ENCODE data around the gene MRNIP. TPM values are rescaled to one million over a fixed set of nuclear protein-coding genes. Genes with fewer than 3 reads are reported as not detected.

The MRNIP gene
- total RNA-seq, 1 experiment from 2014 or later = 37.8 TPM

DNA sequence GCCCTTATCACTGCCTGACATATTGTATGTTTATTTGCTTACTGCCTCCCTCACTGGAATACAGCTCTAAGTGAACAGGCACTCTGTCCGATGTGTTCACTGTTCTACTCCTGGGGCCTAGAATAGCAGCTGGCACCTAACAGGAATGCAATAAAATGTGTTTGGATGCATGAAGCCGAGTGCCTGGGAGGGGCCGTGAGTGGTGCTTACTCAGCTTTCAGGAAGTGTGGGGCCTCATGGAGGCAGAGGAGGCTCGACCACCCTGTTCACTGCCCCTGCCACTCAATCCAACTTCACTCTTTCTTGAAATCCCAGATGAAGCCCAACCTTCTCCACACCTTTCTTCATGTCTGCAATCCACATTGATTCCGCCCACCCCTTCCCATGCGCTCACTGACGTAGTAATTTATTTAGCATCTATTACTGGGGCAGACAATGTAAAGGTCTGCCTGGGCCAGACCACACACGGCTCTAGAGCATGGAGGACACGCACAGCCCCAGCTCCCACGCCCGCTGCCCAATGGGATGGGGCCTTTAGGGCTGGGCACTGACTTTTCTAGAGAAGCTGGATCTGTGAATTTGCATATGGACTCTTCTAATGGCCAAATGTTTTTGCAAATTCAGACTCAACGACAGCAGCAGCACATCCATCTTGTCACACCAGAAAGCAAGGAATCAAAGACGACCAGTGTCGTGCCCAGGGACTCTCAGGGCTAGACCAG lies 27.7 kb upstream of the MRNIP start:
- Histone ChIP-seq H3K9me3 (peaks cover 29% of the 10 kb centered on the region; the same call in 1 of the 2 replicates), H3K27me3 (replicated peaks; ENCODE audit: control insufficient read depth, insufficient read depth, low read length) (no peaks in the 10 kb centered on the region), H3K4me1 (no peaks in the 10 kb centered on the region), H3K4me3 (ENCODE audit: low read depth, low read length) (no peak overlapping the region), H3K36me3 (ENCODE audit: control insufficient read depth, insufficient read depth, low read length) (peaks cover 13% of the 10 kb centered on the region)
- Mint-ChIP-seq H3K27me3 (ENCODE audit: insufficient read depth, unreplicated experiment) (no peaks in the 10 kb centered on the region), H3K9me3 (ENCODE audit: unreplicated experiment) (peaks cover 30% of the 10 kb centered on the region), H3K4me1 (ENCODE audit: low read depth, unreplicated experiment) (no peaks in the 10 kb centered on the region), H3K4me3 (ENCODE audit: unreplicated experiment) (no peak overlapping the region), H3K36me3 (ENCODE audit: insufficient read depth, unreplicated experiment) (peaks cover 72% of the 10 kb centered on the region), H3K27ac (ENCODE audit: unreplicated experiment) (no peak overlapping the region)
- ChIA-PET POLR2A (no interaction called here), CTCF (interaction anchor here (0.6 kb wide), 1 partner anchor 736 kb away, joined by 3 read pairs; no protein-coding TSS in a partner anchor)
- no TSS peak for BruUV-seq (replicated peaks)
- DNase-seq = no peak
- intact Hi-C loops (cut with micrococcal nuclease; ENCODE audit: unreplicated experiment) = no loop called here
- TF ChIP-seq, protein P1, sequence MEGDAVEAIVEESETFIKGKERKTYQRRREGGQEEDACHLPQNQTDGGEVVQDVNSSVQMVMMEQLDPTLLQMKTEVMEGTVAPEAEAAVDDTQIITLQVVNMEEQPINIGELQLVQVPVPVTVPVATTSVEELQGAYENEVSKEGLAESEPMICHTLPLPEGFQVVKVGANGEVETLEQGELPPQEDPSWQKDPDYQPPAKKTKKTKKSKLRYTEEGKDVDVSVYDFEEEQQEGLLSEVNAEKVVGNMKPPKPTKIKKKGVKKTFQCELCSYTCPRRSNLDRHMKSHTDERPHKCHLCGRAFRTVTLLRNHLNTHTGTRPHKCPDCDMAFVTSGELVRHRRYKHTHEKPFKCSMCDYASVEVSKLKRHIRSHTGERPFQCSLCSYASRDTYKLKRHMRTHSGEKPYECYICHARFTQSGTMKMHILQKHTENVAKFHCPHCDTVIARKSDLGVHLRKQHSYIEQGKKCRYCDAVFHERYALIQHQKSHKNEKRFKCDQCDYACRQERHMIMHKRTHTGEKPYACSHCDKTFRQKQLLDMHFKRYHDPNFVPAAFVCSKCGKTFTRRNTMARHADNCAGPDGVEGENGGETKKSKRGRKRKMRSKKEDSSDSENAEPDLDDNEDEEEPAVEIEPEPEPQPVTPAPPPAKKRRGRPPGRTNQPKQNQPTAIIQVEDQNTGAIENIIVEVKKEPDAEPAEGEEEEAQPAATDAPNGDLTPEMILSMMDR (IDR thresholded peaks at IDR 0.05; ENCODE audit: insufficient read depth in 1 of 2, low read depth in 1 of 2, low read length in 1 of 2, severe bottlenecking in 1 of 2, unreplicated experiment in 1 of 2) = no peak

- POLR2A ChIA-PET = no interaction called here
- H3K27ac Mint-ChIP-seq (ENCODE audit: unreplicated experiment) = no peak overlapping the region
Measured at GRCh38 chr5:179885491-179886090, 27.0 kb upstream of the MRNIP start.

DNA sequence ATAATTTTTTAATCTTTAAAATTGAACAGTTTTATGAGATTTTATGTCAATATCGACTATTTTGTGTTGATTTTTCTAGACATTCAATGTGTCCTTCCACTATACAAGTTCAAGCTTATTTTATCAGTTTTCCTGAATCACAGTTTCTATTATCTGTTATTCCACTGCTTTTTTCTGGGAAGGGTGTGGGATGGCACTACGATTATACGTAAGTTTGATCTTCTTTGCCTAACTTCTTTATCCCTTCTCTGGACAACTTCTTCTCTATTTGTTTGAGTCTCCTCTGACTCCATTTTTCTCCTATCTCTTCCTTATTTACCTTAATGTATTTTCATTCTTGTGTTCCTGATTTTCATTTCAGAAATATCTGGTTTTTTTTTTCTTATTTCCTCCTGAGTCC lies 24.5 kb upstream of the MRNIP start:
- TF ChIP-seq, protein P1 (IDR thresholded peaks at IDR 0.05; ENCODE audit: insufficient read depth in 1 of 2, low read depth in 1 of 2, low read length in 1 of 2, severe bottlenecking in 1 of 2, unreplicated experiment in 1 of 2) = no peak
- intact Hi-C loops (cut with micrococcal nuclease; ENCODE audit: unreplicated experiment) = no loop called here
- Histone ChIP-seq H3K36me3 (ENCODE audit: control insufficient read depth, insufficient read depth, low read length) (peaks cover 8% of the 10 kb centered on the region), H3K4me3 (ENCODE audit: low read depth, low read length) (no peak overlapping the region), H3K4me1 (no peaks in the 10 kb centered on the region), H3K27me3 (replicated peaks; ENCODE audit: control insufficient read depth, insufficient read depth, low read length) (no peaks in the 10 kb centered on the region), H3K9me3 (peaks cover 29% of the 10 kb centered on the region; the same call in 1 of the 2 replicates)
- peaks cover 67% of the 10 kb centered on the region for H3K36me3 Mint-ChIP-seq (ENCODE audit: insufficient read depth, unreplicated experiment)
- no peaks in the 10 kb centered on the region for H3K27me3 Mint-ChIP-seq (ENCODE audit: insufficient read depth, unreplicated experiment)
- ChIA-PET CTCF (no interaction called here), POLR2A (no interaction called here)
- no peak for DNase-seq
- peaks cover 30% of the 10 kb centered on the region for H3K9me3 Mint-ChIP-seq (ENCODE audit: unreplicated experiment)
- no peak overlapping the region for H3K27ac Mint-ChIP-seq (ENCODE audit: unreplicated experiment)
- H3K4me3 Mint-ChIP-seq (ENCODE audit: unreplicated experiment) = no peak overlapping the region
- no TSS peak for BruUV-seq (replicated peaks)
- H3K4me1 Mint-ChIP-seq (ENCODE audit: low read depth, unreplicated experiment) = no peaks in the 10 kb centered on the region

More at GRCh38 chr5:179885491-179886090, 27.0 kb upstream of the MRNIP start:
- intact Hi-C loops (cut with micrococcal nuclease; ENCODE audit: unreplicated experiment) = no loop called here
- Histone ChIP-seq H3K4me1 (no peaks in the 10 kb centered on the region), H3K4me3 (ENCODE audit: low read depth, low read length) (no peak overlapping the region), H3K9me3 (peaks cover 29% of the 10 kb centered on the region; the same call in 1 of the 2 replicates), H3K36me3 (ENCODE audit: control insufficient read depth, insufficient read depth, low read length) (peaks cover 13% of the 10 kb centered on the region), H3K27me3 (replicated peaks; ENCODE audit: control insufficient read depth, insufficient read depth, low read length) (no peaks in the 10 kb centered on the region)
- H3K4me3 Mint-ChIP-seq (ENCODE audit: unreplicated experiment) = no peak overlapping the region
- H3K9me3 Mint-ChIP-seq (ENCODE audit: unreplicated experiment) = peaks cover 30% of the 10 kb centered on the region
- CTCF ChIA-PET = interaction anchor here (0.6 kb wide), 1 partner anchor 737 kb away, joined by 3 read pairs; no protein-coding TSS in a partner anchor
- no TSS peak for BruUV-seq (replicated peaks)
- TF ChIP-seq, protein P1 (IDR thresholded peaks at IDR 0.05; ENCODE audit: insufficient read depth in 1 of 2, low read depth in 1 of 2, low read length in 1 of 2, severe bottlenecking in 1 of 2, unreplicated experiment in 1 of 2) = no peak
- DNase-seq = no peak
- H3K36me3 Mint-ChIP-seq (ENCODE audit: insufficient read depth, unreplicated experiment) = peaks cover 73% of the 10 kb centered on the region
- H3K27me3 Mint-ChIP-seq (ENCODE audit: insufficient read depth, unreplicated experiment) = no peaks in the 10 kb centered on the region
- no peaks in the 10 kb centered on the region for H3K4me1 Mint-ChIP-seq (ENCODE audit: low read depth, unreplicated experiment)

All from Caco-2 (cell line).